Mesenchymal stem cell (in vitro differentiated cells and primary cell): ENCODE measurements around the gene NMD3. TPM values are rescaled to one million over a fixed set of nuclear protein-coding genes. Genes with fewer than 3 reads are reported as not detected.

Experiments
- DNase-seq: peaks from one replicate; pipeline ENCODE4 v3.0.0-alpha.2; 2013
- H2AFZ ChIP-seq: one replicate; pipeline ENCODE4 v1.6.1; 2013; ENCODE audit warnings: low read depth, mild to moderate bottlenecking, control low read depth, inconsistent platforms, low read length, moderate library complexity
- H2AK5ac ChIP-seq: 2 replicates; pipeline ENCODE4 v1.6.1; 2013; ENCODE audit warnings: low read length, moderate library complexity, mild to moderate bottlenecking, inconsistent platforms; ENCODE audit not compliant: severe bottlenecking
- H2BK120ac ChIP-seq: one replicate; pipeline ENCODE4 v1.6.1; 2013; ENCODE audit warnings: low read depth, mild to moderate bottlenecking, inconsistent platforms, low read length, moderate library complexity
- H2BK12ac ChIP-seq, 2 experiments: one replicate each; pipeline ENCODE4 v1.6.1; 2013; ENCODE audit warnings: inconsistent platforms in 2 of 2, low read length in 2 of 2, mild to moderate bottlenecking in 2 of 2, moderate library complexity in 2 of 2, control low read depth in 1 of 2
- H2BK15ac ChIP-seq: one replicate; pipeline ENCODE4 v1.6.1; 2013; ENCODE audit warnings: mild to moderate bottlenecking, low read depth, inconsistent platforms; ENCODE audit not compliant: poor library complexity, severe bottlenecking
- H2BK5ac ChIP-seq: 2 replicates; pipeline ENCODE4 v1.6.1; 2013; ENCODE audit warnings: low read depth, mild to moderate bottlenecking, low read length, control low read depth, inconsistent platforms; ENCODE audit not compliant: poor library complexity, severe bottlenecking
- H3K14ac ChIP-seq, 2 experiments: one replicate each; pipeline ENCODE4 v1.6.1; 2013; ENCODE audit warnings: inconsistent platforms in 2 of 2, low read length in 2 of 2, control low read depth in 1 of 2, mild to moderate bottlenecking in 1 of 2, moderate library complexity in 1 of 2
- H3K18ac ChIP-seq, 2 experiments: one replicate each; pipeline ENCODE4 v1.6.1; 2013; ENCODE audit warnings: inconsistent platforms in 2 of 2, low read length in 2 of 2, control low read depth in 1 of 2, low read depth in 1 of 2, mild to moderate bottlenecking in 1 of 2
- H3K23ac ChIP-seq, 2 experiments: one replicate each; pipeline ENCODE4 v1.6.1; 2013; ENCODE audit warnings: inconsistent platforms in 2 of 2, low read length in 2 of 2, mild to moderate bottlenecking in 2 of 2, moderate library complexity in 2 of 2, control low read depth in 1 of 2
- H3K27ac ChIP-seq: 2 replicates; pipeline ENCODE4 v1.5.1; 2013; ENCODE audit warnings: mild to moderate bottlenecking, moderate library complexity, low read length, control low read depth, inconsistent platforms; ENCODE audit not compliant: poor library complexity, severe bottlenecking
- H3K27me3 ChIP-seq, 2 experiments: 2 replicates each; pipeline versions ENCODE4 v1.6.1 to v1.7.0; 2013; ENCODE audit warnings: low read length in 2 of 2, mild to moderate bottlenecking in 2 of 2, moderate library complexity in 2 of 2, control low read depth in 1 of 2, inconsistent platforms in 1 of 2; ENCODE audit not compliant: control insufficient read depth in 1 of 2, insufficient read depth in 1 of 2
- H3K36me3 ChIP-seq, 2 experiments: 2 replicates each; pipeline versions ENCODE4 v1.6.1 to v1.7.0; 2013; ENCODE audit warnings: low read length in 2 of 2, control low read depth in 1 of 2, inconsistent platforms in 1 of 2, low read depth in 1 of 2, mild to moderate bottlenecking in 1 of 2; ENCODE audit not compliant: insufficient read depth in 2 of 2, control insufficient read depth in 1 of 2
- H3K4ac ChIP-seq, 2 experiments: one replicate each; pipeline ENCODE4 v1.6.1; 2013; ENCODE audit warnings: inconsistent platforms in 2 of 2, low read length in 2 of 2, mild to moderate bottlenecking in 2 of 2, moderate library complexity in 2 of 2, control low read depth in 1 of 2, low read depth in 1 of 2
- H3K4me1 ChIP-seq: 2 replicates; pipeline ENCODE4 v1.6.1; 2013; ENCODE audit warnings: low read depth, low read length, control low read depth; ENCODE audit not compliant: control insufficient read depth, insufficient read depth
- H3K4me2 ChIP-seq: 2 replicates; pipeline ENCODE4 v1.6.1; 2013; ENCODE audit warnings: low read length, mild to moderate bottlenecking, inconsistent platforms; ENCODE audit not compliant: poor library complexity, severe bottlenecking
- H3K4me3 ChIP-seq, 2 experiments: 2 replicates each; pipeline versions ENCODE4 v1.5.1 to v1.7.0; 2013; ENCODE audit warnings: low read length in 2 of 2, mild to moderate bottlenecking in 2 of 2, control low read depth in 1 of 2, low read depth in 1 of 2; ENCODE audit not compliant: insufficient read depth in 1 of 2
- H3K79me1 ChIP-seq: replicated peaks from 2 replicates; pipeline ENCODE4 v1.6.1; 2013; ENCODE audit warnings: mild to moderate bottlenecking, control low read depth, low read length, inconsistent platforms; ENCODE audit not compliant: poor library complexity, severe bottlenecking
- H3K9ac ChIP-seq: 2 replicates; pipeline ENCODE4 v1.7.0; 2013; ENCODE audit warnings: mild to moderate bottlenecking, low read length, moderate library complexity
- H3K9me3 ChIP-seq: 2 replicates; pipeline ENCODE4 v1.7.0; 2013; ENCODE audit warnings: mild to moderate bottlenecking, low read length; ENCODE audit not compliant: control insufficient read depth
- H4K8ac ChIP-seq: one replicate; pipeline ENCODE4 v1.6.1; 2013; ENCODE audit warnings: inconsistent platforms, mild to moderate bottlenecking, low read length, moderate library complexity
- H4K91ac ChIP-seq: one replicate; pipeline ENCODE4 v1.6.1; 2013; ENCODE audit warnings: mild to moderate bottlenecking, low read length, inconsistent platforms
- WGBS: methylation state at CpG from one replicate; pipeline ENCODE4 v1.1.7; 2013; ENCODE audit warnings: mixed read lengths; 5-methylcytosine and 5-hydroxymethylcytosine counted together
- polyA plus RNA-seq, 2 experiments: library from polyadenylated mRNA; stranded (reverse); fragments of 200-250 nt; gene quantifications; one replicate each; pipeline ENCODE4 v1.2.3, GENCODE V29; 2013

The NMD3 gene
- 37.8 TPM for polyA plus RNA-seq (2013, experiment 1 of 2)
- polyA plus RNA-seq (2013, experiment 2 of 2): 37.6 TPM

- H3K36me3 ChIP-seq: peaks cover 2 to 14% of the 10 kb centered on the region in 2 experiments
- peak within 1 kb of the TSS; percentile 97 for H2BK15ac ChIP-seq
- H3K4ac ChIP-seq: peak within 1 kb of the TSS; percentile 96 to 99
- peak within 1 kb of the TSS; percentile 29 for H2AK5ac ChIP-seq
- peak within 1 kb of the TSS; percentile 71 for H2BK120ac ChIP-seq
- H2BK12ac ChIP-seq: peak within 1 kb of the TSS in 1 of 2 experiments; percentile 59
- H3K4me3 ChIP-seq: peak within 1 kb of the TSS; percentile 91 to 92
- peaks cover 3% of the 10 kb centered on the region for H3K79me1 ChIP-seq
- peaks cover 1% of the 10 kb centered on the region for H3K4me1 ChIP-seq
- H2AFZ ChIP-seq: peak within 1 kb of the TSS; percentile 72
- H4K8ac ChIP-seq: peak within 1 kb of the TSS; percentile 89
- WGBS: 1% methylated on average over 55 of the region's 71 CpGs
- H3K18ac ChIP-seq: peak within 1 kb of the TSS; percentile 92 to 93
- H4K91ac ChIP-seq: peak within 1 kb of the TSS; percentile 95
- peak within 1 kb of the TSS; percentile 48 for H2BK5ac ChIP-seq
- H3K27ac ChIP-seq: peak within 1 kb of the TSS; percentile 57
- peak within 1 kb of the TSS; percentile 77 for H3K4me2 ChIP-seq
- peak; percentile 96 for DNase-seq
- no peaks in the 10 kb centered on the region for H3K9me3 ChIP-seq
- peak within 1 kb of the TSS in 1 of 2 experiments; percentile 90 for H3K23ac ChIP-seq
- H3K14ac ChIP-seq: peak within 1 kb of the TSS in 1 of 2 experiments; percentile 94
- H3K27me3 ChIP-seq: no peaks in the 10 kb centered on the region
- peak within 1 kb of the TSS; percentile 96 for H3K9ac ChIP-seq
These were observed at the start of gene NMD3 for GRCh38 chr3:161220850-161221753. NMD3 (plus strand) TSS chr3:161221311; CDS start chr3:161222014, 703 bp downstream.

GRCh38 chr3:161171639-161172552 is 49.2 kb upstream of the NMD3 start:
- Histone ChIP-seq H3K9ac (peak overlapping the region; percentile 76), H3K4me2 (no peak overlapping the region), H2AK5ac (no peak overlapping the region), H2AFZ (no peak overlapping the region), H4K91ac (no peak overlapping the region), H2BK15ac (peak overlapping the region; percentile 48), H3K4me1 (no peaks in the 10 kb centered on the region), H3K4ac (no peak overlapping the region), H3K18ac (no peak overlapping the region), H2BK12ac (peak overlapping the region in 1 of 2 experiments; percentile 87), H3K23ac (no peak overlapping the region), H4K8ac (no peak overlapping the region), H3K36me3 (no peaks in the 10 kb centered on the region), H3K4me3 (no peak overlapping the region), H3K79me1 (no peaks in the 10 kb centered on the region), H2BK120ac (no peak overlapping the region), H3K27me3 (no peaks in the 10 kb centered on the region), H3K9me3 (no peaks in the 10 kb centered on the region), H2BK5ac (no peak overlapping the region), H3K14ac (no peak overlapping the region), H3K27ac (no peak overlapping the region)
- 85% methylated on average over 2 of the region's 2 CpGs for WGBS
- DNase-seq: peak; percentile 46

GRCh38 chr3:161175506-161175905 is 45.6 kb upstream of the NMD3 start:
- no peak overlapping the region for H3K4me2 ChIP-seq
- no peaks in the 10 kb centered on the region for H3K27me3 ChIP-seq
- DNase-seq: no peak
- no peaks in the 10 kb centered on the region for H3K4me1 ChIP-seq
- no peaks in the 10 kb centered on the region for H3K79me1 ChIP-seq
- H3K23ac ChIP-seq: no peak overlapping the region
- H3K18ac ChIP-seq: no peak overlapping the region
- no peak overlapping the region for H2AFZ ChIP-seq
- no peak overlapping the region for H4K8ac ChIP-seq
- no peak overlapping the region for H3K27ac ChIP-seq
- H2BK120ac ChIP-seq: no peak overlapping the region
- H4K91ac ChIP-seq: no peak overlapping the region
- no peaks in the 10 kb centered on the region for H3K9me3 ChIP-seq
- no peak overlapping the region for H3K4ac ChIP-seq
- no peak overlapping the region for H3K9ac ChIP-seq
- WGBS: 39% methylated on average over 1 of the region's 1 CpG
- no peak overlapping the region for H2BK15ac ChIP-seq
- no peak overlapping the region for H3K14ac ChIP-seq
- H2AK5ac ChIP-seq: no peak overlapping the region
- H2BK12ac ChIP-seq: no peak overlapping the region
- H2BK5ac ChIP-seq: no peak overlapping the region
- H3K36me3 ChIP-seq: no peaks in the 10 kb centered on the region
- no peak overlapping the region for H3K4me3 ChIP-seq
